NCI-H748 treated with DMSO at 0.1 percent for 48 hours (cell line): ENCODE measurements around the gene PALMD.

Source experiments
- DNase-seq: peaks from one replicate; lab custom pipeline; 2025; lab: John Stamatoyannopoulos, UW

The PALMD gene

DNA sequence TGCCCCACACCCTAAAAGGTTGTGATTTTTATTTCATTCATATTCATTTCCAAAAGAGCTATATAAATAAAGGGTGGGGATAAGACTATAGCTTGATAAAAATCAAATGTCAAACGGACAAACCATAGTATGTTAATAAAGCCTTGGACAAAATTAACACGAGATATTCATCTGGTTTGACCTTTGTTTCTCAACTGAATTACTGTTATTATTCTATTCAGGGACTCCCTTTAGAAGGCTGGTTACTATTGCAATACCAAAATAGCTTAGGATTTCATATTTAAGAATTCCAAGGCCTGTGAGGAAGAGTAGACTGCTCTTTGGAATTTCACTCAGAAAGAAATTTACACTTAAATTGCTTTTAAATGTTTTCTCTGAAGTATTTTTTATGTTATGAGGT, 10.2 kb upstream of the PALMD start:
- DNase-seq: no peak

DNA sequence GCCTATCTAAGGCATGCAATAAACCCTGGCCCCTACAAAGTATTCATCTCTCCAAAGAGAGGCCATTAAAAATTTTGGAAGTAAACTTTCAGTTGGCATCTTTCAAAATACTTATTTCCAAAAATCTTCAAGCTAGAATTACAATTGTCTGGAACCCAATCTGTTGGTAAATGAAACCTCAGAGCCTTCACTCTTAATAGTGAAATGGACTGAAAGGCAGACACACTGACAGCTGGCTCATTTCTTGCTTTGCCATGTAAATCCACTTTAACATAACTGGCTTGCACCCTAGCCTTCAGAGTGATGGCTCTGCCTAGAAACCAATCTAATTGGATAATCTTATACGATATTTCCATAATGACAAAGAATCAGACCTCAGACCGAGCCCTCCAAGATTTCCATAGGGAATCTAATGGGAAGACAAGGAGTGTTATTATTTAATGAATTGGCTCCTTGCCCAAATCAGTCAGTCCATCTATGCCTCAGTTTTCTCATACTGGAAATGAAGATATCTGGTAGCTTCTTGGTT, 9.2 kb upstream of the PALMD start:
- DNase-seq: no peak

DNA sequence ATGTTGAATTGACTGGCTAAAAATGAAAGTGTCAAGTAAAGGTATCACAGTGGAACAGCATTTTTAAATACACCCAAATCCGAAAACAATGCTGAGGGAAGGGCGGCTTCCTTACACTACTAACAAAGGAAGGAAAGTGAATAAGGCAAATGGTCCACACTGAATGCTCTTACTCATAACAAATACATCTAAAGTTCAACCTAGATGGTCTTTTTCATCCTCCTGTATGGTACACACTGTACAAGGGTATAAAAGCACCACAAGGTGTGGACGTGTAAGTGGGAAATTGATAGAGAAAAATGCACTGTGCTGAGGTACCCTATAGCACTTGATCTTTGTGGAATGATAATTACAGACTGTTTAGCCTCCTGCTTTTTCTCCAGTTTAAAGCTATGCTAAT, 7.1 kb upstream of the PALMD start:
- DNase-seq: no peak

DNA sequence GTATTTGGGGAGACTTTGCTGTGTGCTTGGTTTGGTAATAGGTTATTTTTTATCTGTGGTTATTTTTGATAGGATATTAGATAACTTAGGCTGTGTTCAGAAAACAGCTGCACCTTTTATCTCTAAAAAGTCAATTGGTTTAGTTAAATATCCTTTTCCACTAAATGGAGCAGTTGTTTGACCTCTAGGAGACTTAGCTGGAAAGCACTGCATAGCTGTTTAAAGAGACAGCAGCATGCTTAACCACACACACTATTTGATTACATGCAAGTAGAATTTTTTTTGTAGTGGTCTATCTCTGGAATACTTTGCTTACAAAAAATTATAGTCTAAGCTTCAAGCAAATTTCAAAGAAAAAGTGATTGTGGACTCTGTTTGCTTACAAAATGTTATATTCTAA, 6.5 kb upstream of the PALMD start:
- no peak for DNase-seq

DNA sequence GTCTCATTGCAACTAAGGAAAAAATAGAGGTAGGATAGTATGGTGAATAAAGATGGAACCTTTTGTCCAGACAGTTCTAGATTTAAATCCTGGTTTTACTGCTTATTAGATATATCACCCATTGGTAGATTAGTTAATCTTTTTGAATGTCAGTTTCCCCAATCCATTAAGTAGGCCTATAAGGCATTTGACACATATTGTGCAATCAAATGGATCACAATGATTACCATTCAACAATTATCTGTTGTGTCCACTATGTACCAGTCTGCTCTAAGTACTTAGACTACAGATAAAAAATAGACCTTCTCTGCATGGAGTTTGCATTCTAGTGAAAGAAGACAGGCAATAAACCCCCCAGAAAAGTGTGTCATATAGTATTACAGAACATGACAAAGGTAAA, 6.0 kb upstream of the PALMD start:
- DNase-seq: no peak

DNA sequence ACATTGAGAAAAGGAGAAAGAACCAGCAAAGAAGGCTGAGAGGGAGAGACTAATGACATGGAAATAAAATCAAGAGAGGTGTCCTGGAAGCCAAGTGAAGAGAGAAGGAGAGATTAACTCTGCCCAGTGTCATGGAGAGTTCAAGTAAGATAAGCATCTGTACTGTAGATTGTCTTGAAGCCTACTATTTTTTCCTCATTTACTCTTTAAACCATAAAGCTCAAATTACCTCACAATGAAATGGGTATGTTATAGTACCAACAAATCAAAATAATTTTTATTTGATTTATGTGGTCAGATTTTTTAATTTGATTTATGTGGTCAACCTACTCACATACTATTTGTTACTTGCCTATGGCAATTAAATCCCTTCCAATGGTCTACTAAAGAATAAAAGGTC, 5.2 kb upstream of the PALMD start:
- no peak for DNase-seq

DNA sequence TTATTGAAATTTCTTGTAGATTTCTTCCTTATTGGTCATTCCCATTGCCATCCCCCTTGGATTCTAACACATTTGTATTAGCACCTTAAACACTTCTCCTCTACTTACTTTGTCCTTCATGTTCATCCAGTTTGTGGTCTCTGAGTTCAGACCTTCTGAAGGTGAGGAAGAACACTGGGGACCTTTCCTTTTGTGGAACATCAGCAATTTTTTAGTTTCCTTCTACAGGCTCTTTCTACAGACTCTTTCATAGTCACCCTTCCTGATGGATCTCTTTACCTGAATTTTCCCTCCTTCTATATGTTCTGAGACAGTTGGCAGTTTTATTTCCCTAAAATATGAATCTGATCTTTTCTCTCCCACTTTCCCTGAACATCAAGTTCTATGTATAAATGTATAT, 4.4 kb upstream of the PALMD start:
- no peak for DNase-seq

DNA sequence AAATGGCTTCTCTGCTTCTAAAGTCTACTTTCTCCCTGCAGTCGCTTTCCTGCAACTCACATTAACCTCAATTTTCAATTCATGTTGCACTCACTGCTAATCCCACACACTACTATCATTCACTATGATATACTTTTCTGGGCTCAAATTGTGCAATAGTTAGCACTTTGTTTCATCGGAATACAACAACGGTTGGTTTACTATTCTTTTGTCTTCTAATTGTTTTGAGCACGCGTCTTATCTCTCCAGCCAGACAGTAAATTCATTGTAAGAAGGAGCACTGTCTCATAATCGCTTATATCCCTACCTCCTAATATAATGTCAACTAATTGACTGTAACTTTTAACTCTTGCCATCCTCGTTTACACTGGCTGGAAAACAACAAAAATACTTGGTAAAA, 3.9 kb upstream of the PALMD start:
- no peak for DNase-seq

DNA sequence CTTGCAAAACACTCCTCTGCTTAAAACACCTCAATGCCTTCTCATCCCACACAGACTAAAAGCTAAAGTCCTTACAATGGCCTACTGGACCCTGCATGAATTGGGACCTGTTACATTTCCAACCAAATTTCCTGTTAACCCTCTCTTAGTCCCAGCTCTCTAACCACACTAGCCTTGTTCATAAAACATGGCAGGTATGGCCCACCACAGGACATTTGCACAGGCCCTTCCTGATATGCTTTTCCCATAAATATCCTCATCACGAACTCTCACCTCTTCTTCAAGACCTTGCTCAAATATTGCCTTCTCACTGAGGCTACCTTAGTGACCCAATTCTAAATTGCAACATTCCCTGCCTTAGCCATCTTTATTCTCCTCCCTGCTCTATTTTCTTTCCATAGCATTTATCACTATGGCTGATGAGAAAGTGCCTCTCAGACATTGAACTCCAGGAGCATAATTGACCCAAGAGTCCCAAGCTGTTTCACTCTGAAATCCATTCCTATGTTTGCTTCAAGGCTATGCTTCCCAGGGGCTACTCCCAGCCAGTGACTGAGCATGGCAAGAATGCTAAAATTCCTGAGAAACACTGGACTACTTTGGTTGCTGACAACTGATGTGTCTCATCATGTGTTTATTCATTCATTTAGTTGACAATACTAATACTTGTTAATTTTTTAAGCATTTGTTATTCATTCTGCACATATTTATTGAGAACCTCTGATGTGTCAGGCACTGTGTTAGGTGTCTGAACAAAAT, 2.7 kb upstream of the PALMD start:
- no peak for DNase-seq

DNA sequence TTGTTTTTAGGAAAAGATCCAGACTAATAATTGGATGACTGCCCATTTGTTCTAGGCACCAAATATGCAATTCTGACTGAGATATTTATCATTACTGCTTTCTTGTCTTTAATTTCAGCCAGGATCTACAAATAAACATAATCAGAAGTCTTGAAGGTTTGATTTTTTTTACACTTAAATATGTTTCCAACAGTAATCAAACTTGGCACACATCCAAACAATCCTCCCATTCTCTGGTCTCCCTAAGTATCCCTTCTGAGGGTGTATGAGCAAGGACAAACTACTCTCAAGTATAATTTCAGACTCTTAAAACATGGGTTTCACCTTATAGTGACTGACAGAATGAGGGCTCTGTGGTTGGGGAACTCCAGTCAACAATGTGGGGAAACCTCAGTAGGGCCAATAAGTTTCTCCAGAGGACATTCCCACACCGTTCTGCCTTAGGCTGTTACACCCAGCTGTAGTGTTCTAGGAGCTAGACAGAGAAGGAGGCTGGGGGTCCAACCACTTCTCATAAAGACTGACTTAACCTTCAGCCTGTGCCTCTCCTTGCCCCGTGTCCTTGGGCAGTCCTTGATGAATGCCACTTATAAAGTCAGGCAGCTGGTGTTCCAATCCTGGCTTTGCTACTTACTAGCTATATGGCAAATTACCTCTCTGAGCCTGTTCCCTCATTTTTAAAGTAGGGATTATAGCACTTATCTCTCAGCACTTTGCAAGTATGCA, 1.5 kb upstream of the PALMD start:
- DNase-seq: no peak

DNA sequence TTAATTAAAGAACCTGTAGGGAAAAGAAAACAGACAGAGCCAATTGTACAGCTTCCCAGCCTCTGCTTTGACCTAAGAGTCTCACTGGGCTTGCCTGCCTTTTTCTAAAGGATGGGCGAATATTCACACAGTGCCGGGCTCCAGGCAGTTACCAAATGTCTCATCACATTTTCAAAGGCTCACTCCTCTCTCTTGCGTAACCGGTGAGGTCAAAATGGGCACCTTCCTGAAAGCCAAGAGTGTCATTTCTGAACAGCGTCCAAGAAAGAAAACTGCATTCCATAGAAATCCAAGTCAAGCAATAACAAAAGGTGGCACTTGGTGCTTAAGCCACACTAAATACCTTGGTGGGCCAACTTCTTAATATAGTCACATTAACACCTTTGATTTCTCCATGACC, 710 bp upstream of the PALMD start:
- DNase-seq: no peak

DNA sequence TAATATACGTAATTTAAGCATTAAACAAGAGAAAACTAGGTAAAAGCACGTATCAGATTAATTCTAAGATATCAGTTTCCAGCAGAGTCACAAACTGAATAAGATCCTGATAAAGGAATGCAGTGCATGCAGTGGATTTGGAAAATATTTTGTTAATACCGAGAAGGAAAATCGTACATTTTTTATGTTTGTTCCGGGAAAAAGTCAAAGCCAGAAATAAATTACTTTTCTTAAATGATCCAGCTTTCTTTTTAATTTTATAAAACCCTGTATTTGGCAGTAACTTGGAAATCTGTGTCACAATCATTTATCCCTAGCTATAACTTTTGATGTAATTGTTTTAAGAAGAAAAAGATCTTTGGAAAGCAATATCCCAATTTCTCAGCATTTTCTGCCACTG, 955 bp downstream of the PALMD start:
- no peak for DNase-seq

DNA sequence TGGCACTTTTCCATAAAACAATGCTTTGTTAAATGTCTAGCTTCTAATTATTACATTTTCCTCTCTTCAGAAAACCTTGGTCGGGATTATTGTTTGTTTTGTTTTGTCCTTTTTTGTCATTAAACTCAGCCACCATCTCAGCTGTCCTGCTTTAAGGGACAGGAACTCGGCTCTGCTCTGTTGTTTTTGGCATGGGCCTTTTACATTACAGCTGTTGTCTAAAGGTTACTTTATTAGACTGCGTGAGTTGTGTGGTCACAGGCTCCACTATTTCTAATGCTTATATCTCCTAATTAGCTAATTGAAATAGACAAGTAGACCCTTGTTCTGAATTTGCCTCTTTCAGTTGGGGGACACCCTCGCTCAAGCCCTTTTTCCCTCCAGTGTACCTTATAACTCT, 1.6 kb downstream of the PALMD start:
- no peak for DNase-seq

DNA sequence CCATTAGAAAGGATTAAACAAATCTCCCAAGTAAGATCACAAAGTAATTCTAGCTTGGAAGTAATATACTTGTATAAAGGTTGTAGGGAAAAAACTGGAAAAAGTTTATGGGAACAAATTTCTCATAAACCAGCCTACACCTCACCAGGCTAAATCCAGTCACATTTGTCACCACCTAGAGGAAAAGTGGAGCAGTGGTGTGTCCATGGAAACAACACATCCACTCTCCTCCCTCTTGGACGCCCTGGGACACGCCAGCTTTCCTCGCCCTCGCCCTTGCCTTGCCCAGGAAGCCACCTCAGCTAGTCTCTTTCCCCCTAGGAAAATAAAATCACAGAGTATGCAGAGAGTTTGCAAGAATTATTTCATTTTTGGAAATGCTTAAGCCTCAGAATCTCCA, 2.2 kb downstream of the PALMD start:
- peak; percentile 5 for DNase-seq

DNA sequence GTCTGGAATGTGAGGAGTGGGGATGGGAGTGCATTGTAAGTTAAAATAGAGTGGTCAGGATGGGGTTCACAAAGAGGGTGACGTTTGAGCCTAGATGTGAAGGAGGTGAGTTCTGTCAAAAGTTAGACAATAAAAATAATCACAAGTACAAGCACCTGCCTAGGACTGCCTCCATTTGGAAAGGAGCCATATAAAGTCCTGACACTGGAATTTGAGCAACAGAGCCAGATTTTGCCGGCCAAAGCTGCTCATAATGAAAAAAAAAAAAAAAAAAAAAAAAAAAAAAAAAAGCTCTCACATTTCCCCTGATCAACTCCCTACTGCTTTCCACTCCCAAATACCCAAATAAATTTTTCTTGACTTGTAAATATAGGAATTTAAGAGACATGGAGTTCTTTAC, 4.1 kb downstream of the PALMD start:
- DNase-seq: no peak

DNA sequence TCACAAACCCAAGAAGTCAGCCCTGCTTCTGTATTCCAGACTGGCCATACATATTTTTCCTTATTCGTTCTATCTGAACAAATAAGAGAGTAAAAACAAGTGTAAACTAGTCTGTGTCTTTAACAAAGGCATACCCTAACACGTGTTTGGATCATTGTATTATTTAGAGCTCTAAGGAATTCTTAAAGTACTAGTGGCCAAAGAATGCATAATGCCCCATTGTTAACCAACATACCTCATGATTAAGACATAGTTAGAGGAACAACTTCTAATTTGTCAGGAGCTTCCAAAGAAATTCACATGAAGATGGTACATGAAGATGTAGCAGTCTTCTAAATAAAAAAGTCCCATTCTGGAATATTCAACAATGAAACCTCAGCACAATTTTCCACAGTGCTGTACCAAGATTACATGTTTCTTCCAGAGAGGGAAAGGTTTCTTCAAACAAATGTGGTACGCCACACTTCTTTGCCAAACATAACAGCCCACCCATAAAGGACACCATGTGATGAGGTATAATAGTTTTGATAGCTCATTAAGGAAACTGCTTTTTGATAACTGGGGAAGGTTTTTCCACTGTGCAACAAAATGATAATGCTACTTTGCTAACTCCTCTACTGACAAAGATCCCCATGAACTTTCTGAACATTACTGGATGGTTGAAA, 5.0 kb downstream of the PALMD start:
- no peak for DNase-seq

DNA sequence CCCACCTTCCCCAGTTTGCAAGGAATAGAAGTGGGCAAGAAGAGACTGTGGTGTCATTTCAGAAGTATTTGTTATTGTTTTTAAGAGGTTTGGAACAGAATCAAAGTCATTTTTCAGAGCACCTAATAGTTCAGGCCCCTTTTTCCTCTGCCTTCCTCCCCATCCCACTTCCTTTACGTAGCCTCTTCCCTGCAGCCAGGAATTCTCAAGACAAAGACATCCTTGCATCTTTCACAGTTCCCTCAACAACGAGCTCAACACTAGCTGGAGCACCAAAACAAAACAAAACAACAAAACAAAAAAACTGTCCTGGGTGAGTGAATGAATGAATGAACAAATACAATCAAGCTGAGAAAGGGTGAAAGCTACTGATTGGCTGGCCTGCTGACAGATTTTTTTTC, 7.0 kb downstream of the PALMD start:
- DNase-seq: no peak

DNA sequence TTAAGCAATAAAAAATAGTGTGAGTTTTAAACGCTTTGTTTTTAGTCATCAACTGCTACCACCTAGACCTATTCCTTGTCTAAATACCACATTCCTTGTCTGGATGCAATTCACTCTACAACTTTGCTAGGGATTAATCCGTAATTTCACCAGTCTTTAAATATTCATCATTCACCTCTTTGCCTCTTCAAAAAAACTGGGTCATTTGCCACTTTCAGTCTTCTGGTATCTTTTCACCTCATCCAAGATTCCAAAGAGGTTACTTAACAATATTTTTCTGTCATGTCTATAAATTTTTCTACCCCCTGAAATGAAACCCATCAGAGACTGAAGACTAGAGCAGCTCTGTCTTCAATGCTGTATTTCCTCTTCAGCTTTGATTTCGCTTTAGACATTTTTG, 9.5 kb downstream of the PALMD start:
- DNase-seq: no peak

DNA sequence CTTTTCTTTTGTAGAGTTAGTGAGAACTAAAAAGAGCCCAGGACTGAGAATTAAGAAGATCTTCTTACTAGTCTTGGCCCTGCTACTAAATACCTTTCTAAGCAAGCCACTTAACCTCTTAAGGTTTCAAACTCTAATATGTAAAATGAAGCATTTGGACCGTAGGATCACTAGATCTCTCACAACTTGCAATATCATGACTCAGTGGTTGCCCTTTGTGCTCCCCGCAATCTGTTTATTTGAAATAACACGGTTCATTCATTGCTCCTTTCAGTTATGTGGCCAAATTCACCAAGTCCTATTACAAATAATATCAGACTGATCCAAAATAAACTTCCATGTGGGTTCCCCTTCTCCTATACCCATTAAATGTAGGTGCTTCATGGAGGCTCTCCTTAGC, 10.8 kb downstream of the PALMD start:
- no peak for DNase-seq

DNA sequence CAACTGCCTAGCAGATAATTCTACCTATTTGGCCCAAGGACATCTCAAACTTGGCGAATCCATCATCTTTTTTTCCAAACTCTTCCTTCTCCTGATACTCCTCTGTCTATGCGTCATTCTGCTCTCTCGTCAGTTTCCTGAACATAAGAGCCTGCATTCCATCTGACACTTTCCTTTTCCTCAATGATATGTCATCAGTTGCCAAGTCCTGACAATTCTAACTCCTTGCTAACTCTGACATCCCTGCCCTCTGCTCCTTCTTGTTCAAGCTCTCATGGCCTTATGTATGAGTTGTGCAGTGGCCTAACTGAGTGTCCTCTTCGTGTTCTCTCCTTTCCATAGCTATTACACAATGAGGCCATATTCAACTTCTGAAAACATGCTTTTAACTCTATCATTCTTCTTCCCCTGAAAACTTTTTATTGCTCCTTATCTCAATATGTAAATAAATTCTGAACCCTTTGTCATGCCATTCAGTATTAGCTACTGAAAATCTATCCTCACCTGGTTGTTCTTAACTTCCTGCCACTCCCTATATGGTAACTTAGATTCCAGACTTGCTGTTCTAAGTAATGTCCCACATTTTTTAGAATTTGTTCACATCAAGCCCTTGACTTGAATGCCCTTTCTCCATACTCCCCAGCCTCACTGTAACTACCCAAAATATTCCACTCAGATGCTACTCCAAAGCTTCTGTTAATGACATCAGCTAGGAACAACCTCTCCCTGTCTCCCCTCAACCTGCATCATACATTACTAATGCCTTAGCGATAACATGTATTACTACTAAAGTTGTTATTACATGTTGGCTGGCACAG, 11.5 kb downstream of the PALMD start:
- DNase-seq: no peak

DNA sequence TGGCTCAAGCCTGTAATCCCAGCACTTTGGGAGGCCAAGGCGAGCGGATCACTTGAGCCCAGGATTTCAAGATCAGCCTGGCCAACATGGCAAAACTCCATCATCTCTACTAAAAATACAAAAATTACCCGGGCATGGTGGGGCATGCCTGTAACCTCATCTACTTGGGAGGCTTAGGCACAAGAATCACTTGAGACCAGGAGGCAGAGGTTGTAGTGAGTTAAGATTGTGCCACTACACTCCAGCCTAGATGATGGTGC, 12.0 kb downstream of the PALMD start:
- DNase-seq: no peak

DNA sequence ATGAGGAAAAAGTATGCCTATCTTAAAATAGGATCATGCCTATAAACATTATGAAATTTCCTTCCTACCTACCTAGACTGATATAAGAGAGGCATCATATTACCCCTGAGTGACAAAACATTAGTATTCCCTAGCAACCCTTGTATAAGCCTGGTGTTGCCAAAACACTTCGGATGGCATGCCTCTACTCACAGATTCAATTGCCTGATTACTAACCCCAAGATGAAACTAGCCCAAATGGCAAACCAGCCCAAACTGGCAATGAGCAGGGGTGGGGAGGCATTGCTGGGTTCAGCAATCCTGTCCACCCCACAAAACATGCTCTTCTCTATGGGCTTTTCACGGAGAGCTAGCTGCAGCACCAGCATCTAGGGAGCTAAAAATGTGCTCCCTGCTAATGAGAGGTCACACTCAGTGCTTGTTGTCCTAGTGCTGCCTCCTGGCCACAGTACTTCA, 13.9 kb downstream of the PALMD start:
- no peak for DNase-seq
